Fibroblast of skin of scalp (primary cell): ENCODE measurements around the gene IRF3.

Source experiments
- DNase-seq: peaks from one replicate; pipeline ENCODE4 v3.0.0-alpha.2; 2013

IRF3 gene

DNA sequence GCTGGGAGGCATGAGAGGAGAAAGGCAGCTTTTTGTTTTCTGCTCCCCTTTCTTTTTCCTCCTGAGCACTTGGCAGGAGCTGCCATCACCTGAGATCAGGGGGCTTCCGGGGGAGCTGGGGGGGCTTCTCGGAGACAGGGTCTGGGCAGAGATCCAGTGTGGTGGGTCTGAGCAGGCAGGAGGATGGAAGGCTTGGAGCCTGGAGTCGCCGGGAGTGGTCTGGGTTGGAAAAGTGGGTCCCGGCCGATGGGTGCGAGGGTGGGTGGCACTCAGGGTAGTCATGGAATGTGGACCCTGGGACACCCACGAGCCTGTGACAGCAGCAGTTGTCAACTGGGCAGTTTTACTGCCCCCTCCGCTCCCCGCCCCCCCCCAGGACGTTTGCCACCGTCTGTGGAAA, 21.5 kb upstream of the IRF3 start:
- no peak for DNase-seq

- DNase-seq: no peak
Observed at GRCh38 chr19:49686503-49687088, 20.9 kb upstream of the IRF3 start.

DNA sequence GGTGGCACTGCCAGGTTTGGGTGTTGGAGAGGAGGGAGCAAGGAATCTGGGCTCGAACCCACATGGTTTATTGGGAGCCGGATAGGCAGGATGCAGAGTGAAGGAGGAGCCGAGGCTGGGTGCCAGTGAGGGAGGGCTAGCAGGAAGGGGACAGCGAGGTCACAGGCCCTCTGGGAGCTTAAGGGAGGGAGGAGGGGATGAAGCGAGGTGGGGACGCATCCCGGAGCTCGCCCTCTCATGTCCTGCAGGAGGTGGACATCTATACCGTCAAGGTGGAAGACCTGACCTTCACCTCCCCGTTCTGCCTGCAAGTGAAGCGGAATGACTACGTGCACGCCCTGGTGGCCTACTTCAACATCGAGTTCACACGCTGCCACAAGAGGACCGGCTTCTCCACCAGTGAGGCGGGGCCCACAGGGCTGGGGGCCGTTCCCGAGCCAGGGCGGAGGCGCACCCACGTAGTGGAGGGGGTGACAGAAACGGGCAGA, 20.2 kb upstream of the IRF3 start:
- no peak for DNase-seq

DNA sequence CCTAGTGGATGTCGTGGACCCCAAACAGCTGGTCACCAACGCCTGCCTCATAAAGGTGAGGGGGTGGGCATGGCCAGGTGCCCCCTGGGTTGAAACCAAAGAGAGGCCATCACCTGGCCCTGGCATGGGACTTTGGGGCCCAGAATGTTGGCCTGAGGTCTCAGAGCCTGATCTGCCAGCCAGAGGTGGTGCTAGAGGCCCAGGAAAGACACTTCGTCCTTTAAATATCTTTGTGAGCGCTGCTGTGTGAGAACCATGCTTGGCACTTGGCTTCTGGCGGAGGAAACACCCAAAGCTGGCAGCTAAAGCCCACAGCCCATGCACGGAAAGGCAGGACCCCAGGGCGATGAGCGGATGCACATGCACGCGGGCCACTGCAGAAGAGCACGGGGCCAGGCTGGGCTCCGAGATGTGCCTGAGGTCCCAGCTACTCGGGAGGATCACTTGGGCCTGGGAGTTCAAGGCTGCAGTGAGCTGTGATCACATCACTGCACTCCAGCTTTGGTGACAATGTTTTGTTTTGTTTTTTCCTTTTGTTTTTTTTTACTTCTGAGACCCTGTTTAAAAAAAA, 19.4 kb upstream of the IRF3 start:
- DNase-seq: no peak

DNA sequence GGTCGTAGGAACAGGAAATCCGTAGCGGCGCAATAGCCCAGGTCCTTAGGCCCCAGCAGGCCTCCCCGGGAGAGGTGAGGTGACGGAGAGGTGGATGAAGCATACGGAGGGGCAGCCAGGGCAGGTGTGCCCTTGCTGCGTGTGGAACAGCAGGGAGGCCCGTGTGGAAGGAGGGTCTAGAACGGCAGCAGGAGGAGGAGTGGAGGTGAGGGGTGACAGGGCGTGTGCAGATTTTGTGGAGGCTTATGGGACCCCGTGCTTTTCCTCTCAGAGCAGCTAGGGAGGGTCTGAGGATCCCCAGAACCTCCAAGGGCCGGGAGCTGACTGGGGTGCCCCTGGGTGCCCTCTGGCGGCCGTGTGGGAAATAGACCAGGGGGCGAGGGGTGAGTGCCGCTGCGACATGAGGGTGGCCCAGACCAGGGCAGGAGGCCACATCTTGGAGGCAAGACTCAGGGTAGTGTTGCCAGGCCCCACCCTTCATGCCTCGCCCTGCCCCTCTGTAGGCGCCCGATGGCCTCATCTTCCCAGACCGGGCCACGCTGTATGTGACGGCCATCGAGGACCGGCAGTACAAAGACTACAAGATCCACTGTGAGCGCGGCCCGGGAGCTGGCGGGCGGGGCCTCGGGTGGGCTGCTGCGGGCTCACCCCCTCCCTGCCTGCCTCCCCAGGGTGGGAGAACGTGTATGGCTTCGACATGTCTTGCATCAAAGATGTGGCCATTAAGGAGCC, 18.8 kb upstream of the IRF3 start:
- no peak for DNase-seq

- no peak for DNase-seq
Observed at GRCh38 chr19:49683814-49684250, 18.2 kb upstream of the IRF3 start.

DNA sequence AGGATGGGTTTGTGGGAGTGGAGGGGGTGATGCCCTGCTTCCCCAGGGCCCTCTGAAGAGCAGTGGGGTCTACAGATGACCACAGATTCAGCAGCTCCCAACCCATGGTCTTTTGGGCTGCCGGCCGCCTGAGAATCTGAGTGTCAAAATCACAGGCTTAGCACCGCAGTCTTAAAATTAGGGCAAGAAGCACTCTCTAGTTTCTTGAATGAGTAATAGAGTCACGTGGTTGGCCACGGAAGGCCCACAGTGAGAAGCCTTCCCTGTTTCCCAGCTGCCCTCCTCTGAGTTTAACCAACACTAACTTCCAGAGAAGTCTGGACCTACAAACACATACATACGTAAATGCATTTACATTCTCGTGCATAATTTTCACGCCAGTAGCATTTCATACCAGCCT, 16.6 kb upstream of the IRF3 start:
- no peak for DNase-seq

- DNase-seq: no peak
Observed at GRCh38 chr19:49681830-49682229, 16.2 kb upstream of the IRF3 start.

- DNase-seq: peak; percentile 83
Observed at GRCh38 chr19:49680421-49681351, 15.0 kb upstream of the IRF3 start.

GRCh38 chr19:49679771-49680413, 14.2 kb upstream of the IRF3 start:
- DNase-seq: no peak

DNA sequence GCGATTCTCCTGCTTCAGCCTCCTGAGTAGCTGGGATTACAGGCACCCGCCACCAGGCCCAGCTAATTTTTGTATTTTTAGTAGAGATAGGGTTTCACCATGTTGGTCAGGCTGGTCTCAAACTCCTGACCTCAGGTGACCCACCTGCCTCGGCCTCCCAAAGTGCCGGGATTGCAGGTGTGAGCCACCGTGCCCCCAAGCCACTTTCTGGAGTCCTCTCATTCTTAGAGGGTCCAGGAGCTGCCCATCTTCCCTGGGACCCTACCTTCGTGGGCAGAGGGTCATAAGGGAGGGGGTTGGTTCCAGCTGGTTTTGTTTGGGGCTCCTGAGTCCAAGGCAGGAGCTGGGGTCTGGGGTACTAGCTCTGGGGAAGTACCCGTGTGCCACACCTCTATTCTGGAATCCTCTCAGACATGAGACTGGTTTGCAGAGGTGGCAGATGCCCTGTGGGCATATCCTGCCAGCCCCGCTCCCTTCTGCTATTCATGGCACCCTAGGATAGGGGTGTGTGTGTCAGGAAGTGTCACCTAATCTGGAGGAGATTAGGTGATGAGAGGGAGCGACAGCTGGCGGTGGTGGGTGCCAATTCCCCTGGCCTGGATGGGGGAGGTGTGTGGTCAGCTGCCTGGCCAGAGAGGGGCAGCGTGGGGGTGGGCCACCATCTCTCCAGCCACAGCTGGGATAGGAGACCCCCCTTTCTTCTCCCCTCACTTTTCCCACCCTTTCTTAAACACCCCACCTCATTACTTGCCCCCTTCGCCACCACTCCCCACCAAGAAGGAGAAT, 13.5 kb upstream of the IRF3 start:
- DNase-seq: no peak

GRCh38 chr19:49677901-49678674, 12.4 kb upstream of the IRF3 start:
- peak; percentile 76 for DNase-seq

DNA sequence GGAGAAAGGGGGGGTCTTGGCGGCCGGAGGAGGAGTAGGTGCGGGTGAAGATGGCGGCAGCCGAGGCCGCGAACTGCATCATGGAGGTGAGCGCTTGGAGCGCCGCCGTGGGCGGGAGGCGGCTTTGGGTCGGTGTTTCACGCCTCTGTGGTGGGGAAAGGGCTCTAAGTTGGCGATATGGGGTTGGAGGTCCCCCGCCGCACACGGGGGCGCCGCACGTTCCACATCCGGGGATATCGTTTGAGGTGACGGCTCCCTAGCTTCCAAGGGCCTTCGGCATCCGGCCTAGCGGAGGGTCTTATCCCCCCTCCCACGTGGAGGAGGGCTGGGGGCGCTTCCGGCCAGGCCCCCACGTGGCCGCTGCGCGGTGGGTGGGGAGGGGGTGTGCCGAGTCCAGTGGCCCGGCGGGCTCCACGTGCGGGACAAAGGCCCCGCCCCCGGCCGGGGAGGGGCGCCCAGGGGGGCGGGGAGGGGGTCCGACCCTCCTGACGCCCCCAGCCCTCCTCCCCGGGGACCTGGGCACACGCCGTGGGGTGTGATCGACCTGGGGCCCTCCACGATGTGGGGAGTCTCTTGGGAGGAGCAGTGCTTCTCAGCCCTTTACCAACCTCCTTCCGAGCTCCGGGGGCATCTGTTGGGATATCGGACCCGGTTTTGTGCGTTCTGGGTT, 11.7 kb upstream of the IRF3 start, which contains the start of gene PRMT1:
Gene PRMT1, plus strand, starts transcription at position 41 of the 670 bp plus-strand sequence. Its CDS starts 10 bp downstream, at position 51.
- DNase-seq: peak; percentile 43

DNA sequence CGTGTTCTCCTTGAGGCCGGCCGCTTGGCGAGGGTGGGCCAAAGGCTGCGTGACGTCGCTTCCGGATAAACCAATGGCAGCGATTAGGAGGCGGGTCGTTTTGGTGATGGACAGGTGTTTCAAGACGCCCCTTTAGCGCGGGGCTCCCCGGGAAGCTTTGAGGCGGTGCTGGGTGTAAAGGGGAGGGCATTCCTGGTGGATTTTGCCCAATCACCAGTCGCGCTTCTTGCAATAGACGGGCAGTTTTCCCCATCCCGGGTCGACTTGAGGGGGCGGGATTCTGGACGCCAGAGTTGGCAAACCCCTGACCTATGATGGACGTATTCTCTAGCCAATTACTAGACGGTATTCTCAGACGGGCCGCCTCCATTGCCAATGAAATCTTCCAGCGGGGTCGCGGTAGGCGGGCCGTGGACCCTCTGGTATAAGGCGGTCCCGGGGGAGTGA, 11.2 kb upstream of the IRF3 start:
- DNase-seq: peak; percentile 100

DNA sequence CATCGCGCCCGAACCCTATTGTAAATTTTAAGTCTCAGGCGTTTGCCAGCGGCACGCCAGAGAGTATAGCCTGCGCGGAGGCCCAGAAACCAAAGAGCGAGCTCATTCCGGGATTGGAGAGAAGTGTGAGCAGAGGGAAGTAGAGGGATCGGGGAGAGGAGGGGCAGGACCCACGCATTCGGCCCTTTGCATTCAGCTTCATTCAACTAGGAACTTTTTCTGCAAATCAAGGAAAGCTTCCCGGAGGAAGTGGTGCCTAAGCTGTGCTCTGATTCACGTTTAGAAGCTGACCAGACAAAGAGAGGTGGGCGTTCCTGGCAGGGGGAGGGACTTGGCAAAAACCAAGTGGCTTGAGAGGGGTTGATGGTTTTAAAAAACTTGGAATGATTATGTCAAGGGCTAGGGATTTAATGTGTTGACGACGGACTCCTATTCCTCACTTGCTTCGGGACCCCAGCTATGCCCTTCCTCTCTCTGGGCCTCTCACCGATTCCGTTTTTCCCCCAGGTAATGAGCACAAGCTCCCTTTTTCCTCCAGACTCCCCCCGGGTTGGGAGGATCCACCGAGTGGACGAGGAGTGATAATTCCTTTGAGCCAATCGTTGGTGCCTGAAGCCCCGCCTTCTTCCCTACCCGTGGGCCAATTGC, 10.6 kb upstream of the IRF3 start:
- peak; percentile 93 for DNase-seq

DNA sequence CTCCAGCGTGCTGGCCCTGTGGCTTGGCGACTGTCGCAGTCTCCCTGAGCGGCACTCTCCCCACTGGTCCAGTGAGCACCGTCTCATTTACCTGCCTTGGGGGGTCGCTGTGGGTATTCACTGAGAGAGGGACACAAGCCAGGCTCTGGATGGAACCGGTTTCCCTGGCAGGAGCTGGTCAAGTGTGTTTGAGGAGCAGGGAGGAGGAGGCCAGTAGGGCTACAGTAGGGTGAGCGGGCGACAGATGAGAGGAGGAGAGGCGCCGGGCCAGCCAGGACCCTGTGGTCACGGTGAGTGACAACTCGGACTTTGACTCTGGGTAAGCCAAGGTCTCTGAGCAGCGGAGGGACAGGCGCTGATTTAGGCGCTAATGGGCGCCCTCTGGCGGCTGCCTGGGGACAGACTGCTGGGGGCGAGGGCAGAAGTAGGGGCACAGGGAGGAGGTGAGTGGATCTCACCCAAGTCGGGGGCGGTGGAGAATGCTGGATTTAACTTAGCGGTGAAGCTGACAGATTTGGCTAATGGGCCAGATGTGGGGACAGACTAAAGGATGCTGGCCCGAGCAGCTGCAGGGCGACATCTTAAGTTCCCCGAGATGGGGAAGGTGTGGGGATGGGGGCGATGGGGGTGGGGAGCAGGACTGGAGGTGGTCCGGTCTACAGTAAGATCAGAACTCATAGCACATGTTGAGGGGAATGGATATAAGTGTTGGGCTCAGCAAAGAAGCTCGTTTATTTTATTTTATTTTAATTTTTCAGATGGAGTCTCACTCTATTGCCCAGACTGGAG, 6.7 kb upstream of the IRF3 start:
- peak; percentile 60 for DNase-seq

GRCh38 chr19:49669516-49669915, 3.9 kb upstream of the IRF3 start:
- DNase-seq: no peak

GRCh38 chr19:49667473-49667872, 1.8 kb upstream of the IRF3 start:
- no peak for DNase-seq

DNA sequence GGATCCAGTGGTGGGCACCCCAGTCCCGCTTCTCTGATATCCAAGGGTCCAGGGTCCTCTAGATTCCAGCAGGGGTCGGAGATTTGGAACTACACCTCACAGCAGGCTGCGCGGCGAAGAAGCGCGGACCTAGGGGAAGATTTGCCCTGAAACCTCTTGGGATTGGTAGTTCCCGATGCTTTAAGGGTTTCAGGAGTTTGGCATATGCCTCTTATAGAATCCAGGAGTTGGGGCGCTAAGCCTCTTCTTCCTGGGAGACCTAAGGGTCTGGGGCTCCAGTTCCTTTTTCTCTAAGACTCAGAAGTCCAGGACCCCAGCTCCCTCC, 425 bp upstream of the IRF3 start:
- no peak for DNase-seq
